HG03108 (cell line): ENCODE data around the gene FOXK2.

Source experiments
- ATAC-seq: cut with Tn5 transposase; IDR thresholded peaks from one replicate; pipeline ENCODE4 v1.9.1; 2021; ENCODE audit warnings: moderate library complexity; ENCODE audit not compliant: unreplicated experiment

FOXK2 gene

GRCh38 chr17:82601447-82602000 lies 82.0 kb downstream of the FOXK2 start:
- ATAC-seq = no peak

GRCh38 chr17:82602487-82602886 lies 83.0 kb downstream of the FOXK2 start:
- no peak for ATAC-seq

GRCh38 chr17:82602986-82603710 lies 83.6 kb downstream of the FOXK2 start:
- ATAC-seq = no peak

DNA sequence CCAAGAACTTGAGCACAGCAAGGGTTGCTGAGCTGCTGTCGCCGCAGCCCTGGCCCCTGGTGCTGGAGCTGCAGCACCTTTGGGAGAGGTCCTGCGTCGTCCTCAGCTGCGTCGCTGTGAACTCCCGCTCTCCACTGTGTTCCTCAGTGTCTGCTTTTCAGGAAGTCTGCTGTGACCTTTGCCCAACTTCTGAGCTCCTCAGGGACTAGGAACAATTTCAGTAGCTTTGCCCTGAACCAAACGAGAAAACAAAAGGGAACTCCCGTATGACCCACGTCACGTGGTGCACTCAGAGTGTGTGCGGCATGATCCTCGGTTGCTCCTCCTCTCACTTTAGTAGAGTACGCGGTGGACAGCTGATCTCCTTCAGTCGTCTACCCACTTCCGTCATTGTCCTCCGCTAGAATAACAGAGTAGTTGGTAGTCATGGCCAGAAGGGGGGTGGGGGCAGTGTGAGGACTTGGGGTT lies 84.5 kb downstream of the FOXK2 start:
- ATAC-seq = no peak

DNA sequence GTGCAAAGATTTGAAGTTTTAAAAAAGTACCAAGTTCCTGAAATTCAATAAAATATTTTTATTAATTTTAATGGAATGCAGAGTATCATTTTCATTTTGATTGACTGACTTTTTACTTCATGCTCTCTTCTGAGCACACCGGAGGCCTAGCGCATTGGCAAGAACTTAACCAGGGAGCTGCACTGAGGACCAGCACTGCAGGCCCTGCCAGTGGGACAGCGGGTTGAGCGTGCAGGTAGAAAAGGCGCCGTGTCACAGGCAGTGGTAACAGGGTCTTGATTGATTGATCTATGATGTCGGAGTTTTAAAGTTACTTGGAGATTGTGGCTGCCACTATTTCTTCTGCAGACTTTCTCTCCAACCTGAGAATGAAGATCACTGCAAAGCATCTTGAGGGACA lies 85.0 kb downstream of the FOXK2 start:
- no peak for ATAC-seq

DNA sequence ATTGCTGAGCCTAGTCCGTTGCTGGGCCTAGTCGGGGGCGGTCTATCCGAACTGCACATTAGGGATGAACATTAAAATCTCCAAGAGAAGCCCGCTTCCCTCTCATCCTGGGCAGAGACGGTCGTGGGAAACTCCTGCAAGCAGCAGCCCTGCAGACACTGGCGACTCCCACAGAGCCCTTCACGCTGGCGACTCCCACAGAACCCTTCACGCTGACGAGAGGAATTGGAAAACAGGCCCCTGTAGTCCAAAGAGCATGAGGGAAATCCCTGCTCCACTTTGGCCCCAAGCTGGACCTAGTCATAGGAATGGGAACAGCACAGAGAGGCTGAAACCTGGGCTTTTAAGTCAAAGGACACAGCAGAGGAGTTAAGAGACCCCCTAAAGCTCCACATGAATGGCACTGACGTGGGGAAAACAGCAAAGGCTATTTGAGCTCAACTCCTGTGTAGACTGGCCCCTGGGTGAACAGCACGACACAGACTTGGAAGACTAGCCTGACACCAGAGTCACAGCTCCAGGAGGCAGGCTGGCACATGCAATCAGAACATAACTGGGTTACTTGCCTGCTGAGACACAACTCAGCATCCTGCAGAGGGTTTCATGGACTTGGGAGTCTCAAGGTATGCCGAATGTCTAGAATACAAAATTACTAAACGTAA lies 86.5 kb downstream of the FOXK2 start:
- ATAC-seq = no peak

DNA sequence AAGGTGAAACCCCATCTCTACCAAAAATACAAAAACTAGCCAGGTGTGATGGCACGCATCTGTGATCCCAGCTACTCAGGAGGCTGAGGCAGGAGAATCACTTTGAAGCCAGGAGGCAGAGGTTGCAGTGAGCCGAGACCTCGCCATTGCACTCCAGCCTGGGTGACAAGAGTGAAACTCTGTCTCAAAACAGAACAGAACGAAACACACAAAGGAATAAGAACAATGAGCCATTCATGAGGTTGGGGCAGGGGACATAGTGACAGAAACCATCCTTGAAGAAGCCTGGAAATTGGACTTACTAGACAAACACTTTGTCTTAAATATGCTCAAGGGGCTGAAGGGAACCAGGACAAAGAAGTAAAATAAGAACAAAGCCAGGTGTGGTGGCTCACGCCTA lies 89.3 kb downstream of the FOXK2 start:
- ATAC-seq = no peak

DNA sequence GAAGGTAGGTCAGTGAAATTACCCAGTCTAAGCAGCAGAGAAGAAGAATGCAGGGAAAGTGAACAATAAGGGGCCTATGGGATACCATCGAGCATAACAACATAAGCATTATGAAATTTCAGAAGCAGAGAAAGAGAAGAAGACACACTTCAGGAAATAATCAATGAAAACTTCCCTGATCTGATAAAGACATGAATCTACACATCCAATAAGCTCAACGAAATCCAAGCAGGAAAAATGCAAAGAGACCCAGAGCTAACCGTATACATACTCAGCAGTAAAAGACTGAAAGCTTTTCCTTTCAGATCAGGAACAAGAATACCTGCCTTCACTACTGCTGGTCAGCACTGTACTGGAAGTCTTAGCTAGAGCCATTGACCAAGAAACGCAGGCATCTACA lies 90.1 kb downstream of the FOXK2 start:
- ATAC-seq = no peak

DNA sequence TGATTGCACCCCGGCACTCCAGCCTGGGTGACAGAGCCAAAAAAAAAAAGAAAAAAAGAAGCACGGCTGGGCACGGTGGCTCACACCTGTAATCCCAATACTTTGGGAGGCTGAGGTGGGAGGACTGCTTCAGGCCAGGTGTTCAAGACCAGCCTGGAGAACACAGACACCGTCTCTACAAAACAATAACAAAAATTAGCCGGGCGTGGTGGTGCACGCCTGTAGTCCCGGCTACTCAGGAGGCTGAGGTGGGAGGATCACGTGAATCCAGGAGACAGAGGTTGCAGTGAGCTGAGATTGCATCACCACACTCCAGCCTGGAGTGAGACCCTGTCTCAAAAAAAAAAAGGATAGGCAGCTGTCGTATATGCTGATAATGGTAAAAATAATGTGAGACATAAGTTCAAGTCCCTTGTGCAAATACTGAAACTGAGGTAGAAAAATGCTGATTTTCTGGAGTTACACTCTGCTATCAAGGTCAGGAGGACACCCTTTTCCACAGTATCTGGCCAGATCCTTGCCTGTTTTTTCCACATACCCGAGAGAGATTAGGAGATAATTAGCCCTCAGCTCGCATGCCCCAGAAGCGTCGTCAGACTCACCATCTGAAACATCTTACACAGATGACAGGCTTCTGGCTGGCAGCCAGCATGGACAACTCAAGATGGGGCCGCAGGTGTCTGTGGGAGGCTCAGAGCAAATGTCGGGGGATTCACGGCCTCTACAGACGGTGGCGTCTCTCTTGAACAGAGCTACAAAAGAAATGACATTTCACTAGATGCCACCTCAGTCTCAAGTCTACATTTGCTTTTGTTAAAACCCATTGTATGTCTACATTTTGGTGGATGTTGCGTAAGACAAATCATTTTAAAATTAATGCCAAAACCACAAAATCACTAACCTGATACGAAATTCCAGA lies 91.9 kb downstream of the FOXK2 start:
- no peak for ATAC-seq

GRCh38 chr17:82613283-82614094 lies 94.0 kb downstream of the FOXK2 start:
- no peak for ATAC-seq

DNA sequence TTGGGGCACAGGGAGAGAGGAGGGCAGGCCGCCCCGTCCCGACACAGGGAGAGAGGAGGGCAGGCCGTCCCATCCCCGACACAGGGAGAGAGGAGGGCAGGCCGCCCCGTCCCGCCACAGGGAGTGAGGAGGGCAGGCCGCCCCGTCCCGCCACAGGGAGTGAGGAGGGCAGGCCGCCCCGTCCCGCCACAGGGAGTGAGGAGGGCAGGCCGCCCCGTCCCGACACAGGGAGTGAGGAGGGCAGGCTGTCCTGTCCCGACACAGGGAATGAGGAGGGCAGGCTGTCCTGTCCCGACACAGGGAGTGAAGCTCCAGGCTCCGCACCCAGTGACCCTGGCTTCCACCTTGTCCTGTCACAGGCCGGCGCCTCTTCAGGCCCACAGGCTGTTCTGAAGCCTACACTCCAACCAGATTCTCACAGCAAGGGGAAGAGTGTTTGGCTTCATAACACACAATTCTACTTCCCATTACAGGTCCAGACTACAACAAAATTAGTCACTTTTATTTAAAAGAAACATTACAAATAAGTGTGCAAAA lies 94.6 kb downstream of the FOXK2 start:
- ATAC-seq = no peak

- ATAC-seq = no peak
These were observed 95.8 kb downstream of the FOXK2 start for GRCh38 chr17:82615084-82616020.

- ATAC-seq = no peak
These were observed 96.6 kb downstream of the FOXK2 start for GRCh38 chr17:82616021-82616711.

DNA sequence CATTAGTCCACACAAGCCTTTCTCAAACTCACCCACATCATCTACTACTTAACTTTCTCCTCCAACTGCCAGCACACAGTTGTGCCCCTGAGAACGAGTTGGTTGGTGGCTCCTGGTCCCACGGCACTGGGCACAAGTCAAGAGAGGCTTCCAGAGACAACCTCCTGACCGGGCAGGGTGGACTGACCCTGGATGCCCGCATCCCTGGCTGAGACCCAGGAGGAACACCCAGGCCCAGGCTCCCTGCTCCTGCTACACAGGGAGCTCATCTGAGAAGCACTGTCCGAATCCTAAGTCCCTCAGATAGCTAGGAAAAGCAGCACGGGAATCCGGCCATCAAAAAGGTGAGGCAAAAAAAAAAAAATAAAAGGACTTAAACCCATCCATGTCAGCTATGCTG lies 99.7 kb downstream of the FOXK2 start:
- ATAC-seq = no peak

- no peak for ATAC-seq
These were observed 100.1 kb downstream of the FOXK2 start for GRCh38 chr17:82619641-82620040.

GRCh38 chr17:82623707-82624106 lies 104.2 kb downstream of the FOXK2 start:
- ATAC-seq = no peak

DNA sequence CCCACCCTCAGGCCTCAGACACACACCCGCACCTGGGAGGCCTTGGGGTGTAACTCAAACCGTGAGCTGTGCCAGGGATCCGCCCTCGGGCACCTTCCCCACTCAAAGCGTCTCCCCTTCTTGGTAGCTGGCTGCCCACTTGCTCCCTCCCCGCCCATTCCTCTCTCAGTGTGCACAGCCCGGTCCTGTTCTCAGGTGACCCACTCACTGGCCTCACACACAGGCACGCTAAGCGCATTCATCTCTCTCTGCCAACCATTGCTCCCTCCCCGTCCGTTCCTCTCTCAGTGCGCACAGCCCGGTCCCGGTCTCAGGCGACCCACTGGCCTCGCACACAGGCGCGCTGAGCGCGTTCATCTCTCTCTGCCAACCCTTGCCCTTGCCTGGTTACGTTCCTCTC lies 107.9 kb downstream of the FOXK2 start:
- ATAC-seq = no peak

GRCh38 chr17:82629748-82630147 lies 110.2 kb downstream of the FOXK2 start:
- ATAC-seq = no peak
